Chondrocyte (in vitro differentiated cells): Measurements from ENCODE around the gene PACC1. TPM values are rescaled to one million over a fixed set of nuclear protein-coding genes. Genes with fewer than 3 reads are reported as not detected.

Source experiments
- DNase-seq: peaks from one replicate; pipeline ENCODE4 v3.0.0; 2021; ENCODE audit warnings: mixed read lengths, low spot score
- H3K27ac Mint-ChIP-seq: one replicate; pipeline ENCODE4 v1.8.0; 2021; ENCODE audit warnings: mild to moderate bottlenecking, moderate library complexity, mixed read lengths; ENCODE audit not compliant: unreplicated experiment
- H3K27me3 Mint-ChIP-seq: 2 replicates; pipeline ENCODE4 v1.8.0; 2021; ENCODE audit warnings: low read depth, mixed read lengths
- H3K36me3 Mint-ChIP-seq: 2 replicates; pipeline ENCODE4 v1.8.0; 2021; ENCODE audit warnings: low read depth, mixed read lengths
- H3K4me1 Mint-ChIP-seq: 2 replicates; pipeline ENCODE4 v1.8.0; 2021; ENCODE audit warnings: low read depth, mild to moderate bottlenecking, mixed read lengths
- H3K4me3 Mint-ChIP-seq: one replicate; pipeline ENCODE4 v1.8.0; 2021; ENCODE audit warnings: mild to moderate bottlenecking, moderate library complexity, mixed read lengths; ENCODE audit not compliant: unreplicated experiment
- H3K9me3 Mint-ChIP-seq: 2 replicates; pipeline ENCODE4 v1.8.0; 2021; ENCODE audit warnings: low read depth, mixed read lengths
- total RNA-seq: library from RNA; stranded (reverse); gene quantifications from 3 replicates; pipeline ENCODE4 v1.2.1, GENCODE V29; 2021
- TF ChIP-seq, protein P1 (sequence below): fragments of 200-600 bp; sonication (generic); IDR thresholded peaks from 2 replicates; pipeline ENCODE4 v1.5.0; 2021; ENCODE audit warnings: antibody characterized with exemption, mild to moderate bottlenecking, moderate library complexity

The PACC1 gene
- total RNA-seq, 1 donor from 2014 or later: 11.2 TPM

DNA sequence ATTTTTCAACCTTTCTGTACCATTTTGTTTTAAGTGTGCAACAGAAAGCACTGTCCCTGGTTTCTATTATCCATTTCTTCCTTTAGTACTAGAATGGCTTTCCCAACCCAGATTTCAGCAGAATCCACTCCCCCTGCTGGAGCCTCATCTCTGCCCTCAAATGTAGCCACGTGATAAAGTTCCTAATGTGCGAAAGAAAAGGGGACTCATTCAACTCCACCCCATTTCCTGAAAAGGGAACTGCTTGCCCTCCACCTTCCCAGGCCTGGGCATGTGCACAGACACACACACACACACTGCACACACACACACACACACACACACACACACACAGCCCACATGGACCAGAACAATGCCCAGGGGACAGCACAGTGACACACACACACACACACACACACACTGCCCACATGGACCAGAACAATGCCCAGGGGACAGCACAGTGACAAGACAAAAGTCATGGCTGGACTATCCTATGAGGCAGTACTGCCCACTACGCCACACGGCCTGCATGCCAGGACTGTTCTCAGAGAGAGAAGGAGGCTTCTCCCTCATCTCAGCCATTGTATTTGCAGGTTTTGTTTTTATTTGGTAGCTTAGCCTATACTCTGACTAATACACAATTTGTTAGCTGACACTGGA, 33.2 kb downstream of the PACC1 start:
- Mint-ChIP-seq H3K4me1 (no peaks in the 10 kb centered on the region), H3K27me3 (no peaks in the 10 kb centered on the region), H3K9me3 (no peaks in the 10 kb centered on the region), H3K27ac (no peak overlapping the region), H3K4me3 (no peak overlapping the region), H3K36me3 (peaks cover 37% of the 10 kb centered on the region)
- DNase-seq: no peak
- TF ChIP-seq, protein P1, sequence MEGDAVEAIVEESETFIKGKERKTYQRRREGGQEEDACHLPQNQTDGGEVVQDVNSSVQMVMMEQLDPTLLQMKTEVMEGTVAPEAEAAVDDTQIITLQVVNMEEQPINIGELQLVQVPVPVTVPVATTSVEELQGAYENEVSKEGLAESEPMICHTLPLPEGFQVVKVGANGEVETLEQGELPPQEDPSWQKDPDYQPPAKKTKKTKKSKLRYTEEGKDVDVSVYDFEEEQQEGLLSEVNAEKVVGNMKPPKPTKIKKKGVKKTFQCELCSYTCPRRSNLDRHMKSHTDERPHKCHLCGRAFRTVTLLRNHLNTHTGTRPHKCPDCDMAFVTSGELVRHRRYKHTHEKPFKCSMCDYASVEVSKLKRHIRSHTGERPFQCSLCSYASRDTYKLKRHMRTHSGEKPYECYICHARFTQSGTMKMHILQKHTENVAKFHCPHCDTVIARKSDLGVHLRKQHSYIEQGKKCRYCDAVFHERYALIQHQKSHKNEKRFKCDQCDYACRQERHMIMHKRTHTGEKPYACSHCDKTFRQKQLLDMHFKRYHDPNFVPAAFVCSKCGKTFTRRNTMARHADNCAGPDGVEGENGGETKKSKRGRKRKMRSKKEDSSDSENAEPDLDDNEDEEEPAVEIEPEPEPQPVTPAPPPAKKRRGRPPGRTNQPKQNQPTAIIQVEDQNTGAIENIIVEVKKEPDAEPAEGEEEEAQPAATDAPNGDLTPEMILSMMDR: no peak

DNA sequence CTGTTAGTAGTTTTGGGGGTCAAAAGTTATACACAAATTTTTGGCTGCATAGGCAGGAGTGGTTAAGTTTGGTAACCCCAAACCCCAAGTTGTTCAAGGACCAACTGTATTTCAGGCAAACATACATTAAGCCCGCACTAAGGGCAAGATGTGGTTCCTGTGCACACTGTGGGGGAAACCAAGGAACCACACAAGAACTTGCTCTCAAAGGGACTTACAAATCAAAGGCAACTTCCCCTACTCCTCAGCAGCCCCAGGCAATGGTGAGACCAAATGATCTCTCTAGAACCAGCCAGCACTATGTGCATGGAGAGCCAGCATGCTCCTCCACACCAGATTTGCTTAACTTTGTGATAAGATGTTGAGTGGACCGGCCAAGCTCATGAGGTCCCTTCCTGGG, 35.3 kb downstream of the PACC1 start:
- Mint-ChIP-seq H3K27me3 (no peaks in the 10 kb centered on the region), H3K36me3 (peaks cover 24% of the 10 kb centered on the region), H3K4me1 (no peaks in the 10 kb centered on the region), H3K9me3 (no peaks in the 10 kb centered on the region), H3K27ac (no peak overlapping the region), H3K4me3 (no peak overlapping the region)
- DNase-seq: no peak
- TF ChIP-seq, protein P1: no peak

DNA sequence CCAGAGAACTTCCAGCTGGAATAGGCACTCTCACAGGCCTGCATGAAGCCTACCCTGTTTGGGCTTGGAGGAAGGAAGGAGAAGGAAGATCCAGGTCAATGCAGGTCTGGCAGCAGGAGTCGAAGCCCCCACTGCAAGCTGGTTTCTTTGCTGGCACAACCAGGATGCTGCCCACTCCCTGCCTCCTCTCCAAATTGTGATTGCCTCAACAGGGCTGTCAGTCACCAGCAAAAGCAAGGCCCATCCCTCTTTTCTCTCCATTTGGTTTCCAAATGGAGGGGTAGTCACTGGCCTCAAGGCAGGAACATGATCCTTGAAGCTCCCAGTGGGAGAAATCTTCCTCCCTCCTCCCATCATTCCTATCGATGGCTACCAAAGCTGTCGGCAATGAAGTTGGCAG, 37.0 kb downstream of the PACC1 start:
- no peak for DNase-seq
- peaks cover 14% of the 10 kb centered on the region for H3K9me3 Mint-ChIP-seq
- TF ChIP-seq, protein P1: no peak
- no peak overlapping the region for H3K27ac Mint-ChIP-seq
- H3K27me3 Mint-ChIP-seq: no peaks in the 10 kb centered on the region
- peaks cover 29% of the 10 kb centered on the region for H3K36me3 Mint-ChIP-seq
- no peaks in the 10 kb centered on the region for H3K4me1 Mint-ChIP-seq
- H3K4me3 Mint-ChIP-seq: no peak overlapping the region

DNA sequence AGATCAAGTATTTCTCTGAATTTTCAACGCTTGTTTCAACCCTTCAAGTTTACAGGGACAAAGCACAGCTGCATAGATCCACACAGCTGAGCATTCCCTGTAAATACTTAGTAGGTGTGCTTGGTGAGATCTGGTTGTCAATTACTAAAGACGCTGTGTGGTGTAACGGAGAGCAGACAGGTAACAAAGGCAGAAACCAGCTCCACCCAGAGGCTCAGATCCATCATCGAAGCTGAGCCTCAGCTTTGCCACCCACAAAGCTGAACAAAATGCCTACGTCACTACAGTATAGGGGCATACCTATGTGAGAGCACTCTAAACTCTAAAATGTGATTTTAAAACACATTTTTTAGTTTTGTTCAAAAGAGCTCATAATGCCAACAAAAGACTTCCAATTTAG, 38.7 kb downstream of the PACC1 start:
- H3K4me3 Mint-ChIP-seq: no peak overlapping the region
- TF ChIP-seq, protein P1: no peak
- peaks cover 37% of the 10 kb centered on the region for H3K36me3 Mint-ChIP-seq
- H3K9me3 Mint-ChIP-seq: peaks cover 17% of the 10 kb centered on the region
- no peak overlapping the region for H3K27ac Mint-ChIP-seq
- no peak for DNase-seq
- H3K4me1 Mint-ChIP-seq: no peaks in the 10 kb centered on the region
- no peaks in the 10 kb centered on the region for H3K27me3 Mint-ChIP-seq

DNA sequence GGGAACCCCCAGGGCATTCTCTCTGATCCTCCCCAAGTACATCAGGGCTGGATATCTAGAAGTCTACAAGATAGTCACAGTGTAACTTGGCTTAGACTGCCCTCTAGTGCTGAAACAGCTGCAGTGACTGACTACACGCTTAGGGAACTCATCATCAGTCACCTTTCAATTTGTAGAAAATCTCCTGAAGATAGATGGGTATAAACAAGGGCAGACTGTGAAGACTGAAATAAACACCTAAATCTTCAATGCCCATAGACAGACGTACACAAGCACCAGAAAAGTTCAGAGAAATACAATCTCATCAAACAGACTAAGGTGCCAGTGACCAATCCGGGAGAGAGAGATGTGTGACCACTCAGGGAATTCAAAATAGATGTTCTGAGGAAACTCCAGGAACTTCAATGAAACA, 46.6 kb downstream of the PACC1 start:
- TF ChIP-seq, protein P1: peak; percentile 92
- H3K4me1 Mint-ChIP-seq: no peaks in the 10 kb centered on the region
- H3K27me3 Mint-ChIP-seq: no peaks in the 10 kb centered on the region
- peaks cover 22% of the 10 kb centered on the region for H3K36me3 Mint-ChIP-seq
- no peak overlapping the region for H3K4me3 Mint-ChIP-seq
- peaks cover 8% of the 10 kb centered on the region for H3K9me3 Mint-ChIP-seq
- DNase-seq: no peak
- no peak overlapping the region for H3K27ac Mint-ChIP-seq
